Suprapubic skin (tissue), 3 donors: Measurements from ENCODE around the gene BMP2K.

ENCODE experiments used
- POLR2A ChIP-seq, 2 donors: fragments of 450-650 bp; IDR thresholded peaks; one replicate each; pipeline ENCODE4 v1.6.1; 2017; ENCODE audit warnings: antibody characterized with exemption in 2 of 2, mild to moderate bottlenecking in 2 of 2, moderate library complexity in 2 of 2
- TF ChIP-seq, protein P1 (sequence below), 2 donors: fragments of 200-600 bp in 1 of 2; fragments of 450-650 bp in 1 of 2; sonication (generic) in 1 of 2; IDR thresholded peaks; one replicate each; pipeline ENCODE4 v1.5.1; 2016 to 2019; ENCODE audit warnings: antibody characterized with exemption in 2 of 2, mild to moderate bottlenecking in 1 of 2, moderate library complexity in 1 of 2

DNA sequence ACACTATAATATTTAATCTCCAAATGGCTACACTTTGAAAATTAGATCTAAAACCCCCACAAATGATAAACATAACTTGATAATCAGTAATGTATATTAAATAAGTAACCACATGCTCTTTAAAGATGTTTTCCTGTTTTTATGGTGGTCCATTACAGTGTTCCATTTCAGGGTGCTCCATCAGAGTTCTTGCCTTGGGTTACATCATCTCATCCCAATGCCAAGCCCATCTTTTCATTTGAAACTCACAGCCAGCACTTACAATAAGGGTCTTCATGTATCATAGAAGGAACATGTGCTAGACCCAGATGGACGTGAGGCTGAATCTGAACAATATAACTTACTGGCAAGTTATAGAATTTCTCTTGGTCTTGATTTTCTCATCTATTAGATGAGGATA, 173.6 kb downstream of the BMP2K start:
- TF ChIP-seq, protein P1, sequence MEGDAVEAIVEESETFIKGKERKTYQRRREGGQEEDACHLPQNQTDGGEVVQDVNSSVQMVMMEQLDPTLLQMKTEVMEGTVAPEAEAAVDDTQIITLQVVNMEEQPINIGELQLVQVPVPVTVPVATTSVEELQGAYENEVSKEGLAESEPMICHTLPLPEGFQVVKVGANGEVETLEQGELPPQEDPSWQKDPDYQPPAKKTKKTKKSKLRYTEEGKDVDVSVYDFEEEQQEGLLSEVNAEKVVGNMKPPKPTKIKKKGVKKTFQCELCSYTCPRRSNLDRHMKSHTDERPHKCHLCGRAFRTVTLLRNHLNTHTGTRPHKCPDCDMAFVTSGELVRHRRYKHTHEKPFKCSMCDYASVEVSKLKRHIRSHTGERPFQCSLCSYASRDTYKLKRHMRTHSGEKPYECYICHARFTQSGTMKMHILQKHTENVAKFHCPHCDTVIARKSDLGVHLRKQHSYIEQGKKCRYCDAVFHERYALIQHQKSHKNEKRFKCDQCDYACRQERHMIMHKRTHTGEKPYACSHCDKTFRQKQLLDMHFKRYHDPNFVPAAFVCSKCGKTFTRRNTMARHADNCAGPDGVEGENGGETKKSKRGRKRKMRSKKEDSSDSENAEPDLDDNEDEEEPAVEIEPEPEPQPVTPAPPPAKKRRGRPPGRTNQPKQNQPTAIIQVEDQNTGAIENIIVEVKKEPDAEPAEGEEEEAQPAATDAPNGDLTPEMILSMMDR (IDR thresholded peaks at IDR 0.05), result no peak
- no peak for TF ChIP-seq POLR2A (IDR thresholded peaks at IDR 0.05)
